Retinal pigment epithelial cell (primary cell): ENCODE measurements around the gene MEIKIN.

Source experiments
- DNase-seq: peaks from one replicate; pipeline ENCODE4 v3.0.0-alpha.2; 2010; ENCODE audit warnings: low read depth
- H3K4me3 ChIP-seq: 2 replicates; pipeline ENCODE4 v1.5.1; 2011; ENCODE audit warnings: mild to moderate bottlenecking, low read length, control low read depth, moderate library complexity
- CTCF ChIP-seq: conservative IDR thresholded peaks from 2 replicates; pipeline ENCODE4 v1.5.1; 2011; ENCODE audit warnings: low read depth, low read length, control low read depth, inconsistent platforms

Gene MEIKIN

DNA sequence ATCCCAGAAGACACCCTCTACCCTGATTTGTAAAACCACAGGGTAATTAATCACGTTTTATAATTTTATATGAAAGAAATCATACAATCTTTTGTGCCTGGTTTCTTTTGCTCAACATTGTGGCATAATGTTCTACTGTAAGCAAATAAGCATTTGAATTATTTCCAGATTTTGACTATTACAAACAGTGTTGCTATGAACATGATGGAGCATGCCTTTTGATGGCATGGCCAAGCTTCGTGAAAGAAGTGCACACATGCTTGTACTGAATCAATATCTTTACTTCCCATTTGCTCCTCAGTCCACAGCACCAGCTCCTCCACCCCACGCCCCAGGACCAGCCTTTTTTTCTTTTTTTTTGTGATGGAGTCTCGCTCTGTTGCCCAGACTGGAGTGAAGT lies 36.1 kb upstream of the MEIKIN start:
- no peak for TF ChIP-seq CTCF
- H3K4me3 ChIP-seq, result no peak overlapping the region
- DNase-seq, result no peak

DNA sequence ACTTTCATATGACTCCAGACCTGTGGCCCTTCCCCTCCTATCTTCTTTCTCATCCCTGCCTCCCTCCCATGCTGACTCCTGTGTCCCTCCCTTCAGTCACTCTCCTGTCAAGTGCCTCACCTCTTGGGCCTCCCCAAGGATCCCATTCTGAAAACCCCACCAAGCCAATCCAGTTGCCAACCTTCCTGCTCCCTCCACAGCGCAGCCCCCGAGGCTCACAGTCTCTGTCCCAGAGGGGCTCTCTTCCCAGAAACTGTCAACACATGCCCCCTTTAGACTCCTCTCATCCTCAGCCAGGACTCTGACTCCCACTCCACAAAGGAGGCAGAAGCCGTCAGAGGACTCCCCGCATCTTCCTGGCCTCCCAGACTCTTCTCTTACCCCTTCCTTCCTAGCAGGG lies 35.2 kb upstream of the MEIKIN start:
- no peak for TF ChIP-seq CTCF
- H3K4me3 ChIP-seq, result no peak overlapping the region
- DNase-seq, result no peak

GRCh38 chr5:131979816-131980215 lies 34.4 kb upstream of the MEIKIN start:
- H3K4me3 ChIP-seq, result no peak overlapping the region
- no peak for TF ChIP-seq CTCF
- no peak for DNase-seq

DNA sequence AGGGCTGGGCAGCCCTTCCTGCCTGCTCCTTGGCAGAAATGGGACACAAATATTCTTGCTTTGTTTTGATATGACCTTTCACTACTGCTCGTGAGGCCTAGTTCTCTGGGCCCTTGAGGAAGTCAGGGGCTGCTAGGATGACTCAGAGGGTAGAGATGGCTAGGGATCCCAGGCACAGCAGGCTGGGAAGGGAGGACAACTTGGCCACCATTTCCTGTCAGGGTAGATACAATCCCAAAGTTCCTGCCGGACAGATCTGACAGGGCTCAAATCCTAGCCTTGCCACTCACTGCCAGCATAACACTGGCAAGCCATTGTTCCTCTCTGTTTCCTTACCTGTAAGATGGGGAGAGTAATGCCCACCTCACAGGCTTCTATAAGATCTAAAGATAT lies 31.7 kb upstream of the MEIKIN start:
- no peak for DNase-seq
- TF ChIP-seq CTCF, result no peak
- no peak overlapping the region for H3K4me3 ChIP-seq

- no peak for TF ChIP-seq CTCF
- no peak for DNase-seq
- H3K4me3 ChIP-seq, result no peak overlapping the region
These were observed 31.1 kb upstream of the MEIKIN start for GRCh38 chr5:131976414-131977211.

- no peak overlapping the region for H3K4me3 ChIP-seq
- TF ChIP-seq CTCF, result no peak
- no peak for DNase-seq
These were observed 29.7 kb upstream of the MEIKIN start for GRCh38 chr5:131974956-131975726.

- no peak for TF ChIP-seq CTCF
- H3K4me3 ChIP-seq, result no peak overlapping the region
- no peak for DNase-seq
These were observed 29.1 kb upstream of the MEIKIN start for GRCh38 chr5:131974622-131974955.
